Measurements from ENCODE around the gene MBNL1.
"Not testable (repeated sequence)": the region's sequence is repeated elsewhere in the genome, so short reads cannot be mapped to it uniquely, and the experiment has no call there.

Gene MBNL1

GRCh38 chr3:152381881-152382295 lies 113.2 kb downstream of the MBNL1 start:
- DNase-seq = no peak

GRCh38 chr3:152382312-152383135 lies 113.8 kb downstream of the MBNL1 start:
- DNase-seq = no peak

GRCh38 chr3:152383136-152383606 lies 114.4 kb downstream of the MBNL1 start:
- DNase-seq = no peak

GRCh38 chr3:152384412-152384811 lies 115.7 kb downstream of the MBNL1 start:
- no peak for DNase-seq

- peak; percentile 85 for DNase-seq
These were observed 117.0 kb downstream of the MBNL1 start for GRCh38 chr3:152385761-152386160.

GRCh38 chr3:152386208-152386607 lies 117.5 kb downstream of the MBNL1 start:
- no peak for DNase-seq

- DNase-seq = no peak
These were observed 119.9 kb downstream of the MBNL1 start for GRCh38 chr3:152388631-152389030.

GRCh38 chr3:152389316-152389934 lies 120.7 kb downstream of the MBNL1 start:
- no peak for DNase-seq

GRCh38 chr3:152390647-152391046 lies 121.9 kb downstream of the MBNL1 start:
- no peak for DNase-seq

GRCh38 chr3:152391671-152392070 lies 122.9 kb downstream of the MBNL1 start:
- DNase-seq = no peak

GRCh38 chr3:152392272-152392880 lies 123.6 kb downstream of the MBNL1 start:
- no peak for DNase-seq

GRCh38 chr3:152394246-152394645 lies 125.5 kb downstream of the MBNL1 start:
- DNase-seq = no peak

- DNase-seq = no peak
These were observed 127.0 kb downstream of the MBNL1 start for GRCh38 chr3:152395764-152396163.

- no peak for DNase-seq
These were observed 128.1 kb downstream of the MBNL1 start for GRCh38 chr3:152396867-152397266.

GRCh38 chr3:152397348-152397747 lies 128.6 kb downstream of the MBNL1 start:
- not testable (repeated sequence) for DNase-seq

- DNase-seq = peak; percentile 30
These were observed 129.8 kb downstream of the MBNL1 start for GRCh38 chr3:152398495-152398894.

GRCh38 chr3:152399374-152399773 lies 130.6 kb downstream of the MBNL1 start:
- DNase-seq = peak; percentile 76

GRCh38 chr3:152400887-152401286 lies 132.2 kb downstream of the MBNL1 start:
- DNase-seq = peak; percentile 95

- no peak for DNase-seq
These were observed 134.1 kb downstream of the MBNL1 start for GRCh38 chr3:152402695-152403451.

GRCh38 chr3:152403632-152404066 lies 134.9 kb downstream of the MBNL1 start:
- DNase-seq = no peak

GRCh38 chr3:152404976-152405375 lies 136.2 kb downstream of the MBNL1 start:
- no peak for DNase-seq

- DNase-seq = peak; percentile 72
These were observed 137.4 kb downstream of the MBNL1 start for GRCh38 chr3:152405915-152406802.
